NCI-H345 (cell line): ENCODE measurements around the gene MRPL40.

Experiments
- DNase-seq: peaks from one replicate; lab custom pipeline; 2025; lab: John Stamatoyannopoulos, UW

The MRPL40 gene

GRCh38 chr22:19463491-19464469, 31.4 kb downstream of the MRPL40 start:
- no peak for DNase-seq

- DNase-seq: no peak
Measured at GRCh38 chr22:19464546-19464945, 32.2 kb downstream of the MRPL40 start.

- DNase-seq: no peak
Measured at GRCh38 chr22:19464975-19465374, 32.6 kb downstream of the MRPL40 start.

- DNase-seq: no peak
Measured at GRCh38 chr22:19466126-19466716, 33.9 kb downstream of the MRPL40 start.

GRCh38 chr22:19466848-19467752, 34.8 kb downstream of the MRPL40 start:
- DNase-seq: no peak

GRCh38 chr22:19467912-19468311, 35.6 kb downstream of the MRPL40 start:
- no peak for DNase-seq

- DNase-seq: no peak
Measured at GRCh38 chr22:19469421-19469820, 37.1 kb downstream of the MRPL40 start.

- no peak for DNase-seq
Measured at GRCh38 chr22:19470010-19470409, 37.7 kb downstream of the MRPL40 start.

- no peak for DNase-seq
Measured at GRCh38 chr22:19471572-19471971, 39.2 kb downstream of the MRPL40 start.

GRCh38 chr22:19472233-19472632, 39.9 kb downstream of the MRPL40 start:
- no peak for DNase-seq

- no peak for DNase-seq
Measured at GRCh38 chr22:19473578-19473977, 41.2 kb downstream of the MRPL40 start.

GRCh38 chr22:19476023-19476422, 43.7 kb downstream of the MRPL40 start:
- no peak for DNase-seq

GRCh38 chr22:19477321-19478044, 45.1 kb downstream of the MRPL40 start:
- no peak for DNase-seq

- DNase-seq: no peak
Measured at GRCh38 chr22:19478045-19478900, 45.9 kb downstream of the MRPL40 start.

- peak; percentile 73 for DNase-seq
Measured at GRCh38 chr22:19478901-19479354, 46.6 kb downstream of the MRPL40 start, which contains the start of gene UFD1. Gene UFD1 (minus strand): TSS chr22:19479193. CDS start chr22:19479085, 108 bp downstream.

- DNase-seq: peak; percentile 94
Measured at GRCh38 chr22:19479355-19480172, 47.2 kb downstream of the MRPL40 start, which contains the start of gene CDC45. Gene CDC45 (plus strand): TSS chr22:19479920. CDS start chr22:19479969, 49 bp downstream.

- no peak for DNase-seq
Measured at GRCh38 chr22:19480173-19480568, 47.8 kb downstream of the MRPL40 start.

- no peak for DNase-seq
Measured at GRCh38 chr22:19480789-19481188, 48.4 kb downstream of the MRPL40 start.

GRCh38 chr22:19482297-19482696, 50.0 kb downstream of the MRPL40 start:
- DNase-seq: no peak
